NCI-H226 (cell line): ENCODE measurements around the gene GFY.
"Not testable (repeated sequence)": the region's sequence is repeated elsewhere in the genome, so short reads cannot be mapped to it uniquely, and the experiment has no call there.

Source experiments
- DNase-seq: peaks from one replicate; pipeline ENCODE4 v3.0.0-alpha.2; 2015

The GFY gene

DNA sequence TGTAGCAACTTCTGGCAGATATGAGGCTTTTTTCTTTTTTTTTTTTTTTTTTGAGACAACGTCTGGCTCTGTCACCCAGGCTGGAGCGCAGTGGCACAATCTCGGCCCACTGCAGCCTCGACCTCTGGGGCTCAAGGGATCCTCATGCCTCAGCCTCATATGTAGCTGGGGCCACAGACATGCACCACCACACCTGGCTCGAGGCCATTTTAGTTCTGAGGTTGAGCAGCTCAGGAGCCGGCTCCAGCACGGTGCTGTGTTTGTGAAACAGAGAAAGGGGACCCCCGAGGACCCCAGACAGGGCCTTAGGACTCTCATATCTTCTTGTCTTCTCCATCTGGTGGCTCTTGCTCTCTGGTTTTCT, 45.4 kb downstream of the GFY start:
- no peak for DNase-seq

DNA sequence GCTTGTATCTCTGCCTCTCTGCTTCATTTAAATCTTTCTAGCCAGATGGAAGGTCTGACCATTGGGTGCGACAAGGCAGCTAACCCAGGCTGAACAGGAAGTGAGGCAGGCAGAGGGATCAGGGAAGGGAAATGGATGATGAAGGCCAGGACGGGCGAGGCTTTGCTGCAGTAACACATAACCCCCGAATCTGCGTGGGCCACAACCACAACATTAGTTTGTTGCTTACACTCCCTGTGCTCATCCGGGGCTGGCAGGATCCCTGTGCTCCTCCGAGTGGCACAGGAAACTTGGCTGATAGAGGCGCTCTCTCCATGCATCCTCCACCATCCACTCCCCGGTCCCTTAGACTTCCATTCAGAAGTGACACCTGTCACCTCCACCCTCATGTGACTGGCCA, 47.7 kb downstream of the GFY start:
- no peak for DNase-seq

GRCh38 chr19:49473501-49473867, 48.3 kb downstream of the GFY start:
- DNase-seq = not testable (repeated sequence)

DNA sequence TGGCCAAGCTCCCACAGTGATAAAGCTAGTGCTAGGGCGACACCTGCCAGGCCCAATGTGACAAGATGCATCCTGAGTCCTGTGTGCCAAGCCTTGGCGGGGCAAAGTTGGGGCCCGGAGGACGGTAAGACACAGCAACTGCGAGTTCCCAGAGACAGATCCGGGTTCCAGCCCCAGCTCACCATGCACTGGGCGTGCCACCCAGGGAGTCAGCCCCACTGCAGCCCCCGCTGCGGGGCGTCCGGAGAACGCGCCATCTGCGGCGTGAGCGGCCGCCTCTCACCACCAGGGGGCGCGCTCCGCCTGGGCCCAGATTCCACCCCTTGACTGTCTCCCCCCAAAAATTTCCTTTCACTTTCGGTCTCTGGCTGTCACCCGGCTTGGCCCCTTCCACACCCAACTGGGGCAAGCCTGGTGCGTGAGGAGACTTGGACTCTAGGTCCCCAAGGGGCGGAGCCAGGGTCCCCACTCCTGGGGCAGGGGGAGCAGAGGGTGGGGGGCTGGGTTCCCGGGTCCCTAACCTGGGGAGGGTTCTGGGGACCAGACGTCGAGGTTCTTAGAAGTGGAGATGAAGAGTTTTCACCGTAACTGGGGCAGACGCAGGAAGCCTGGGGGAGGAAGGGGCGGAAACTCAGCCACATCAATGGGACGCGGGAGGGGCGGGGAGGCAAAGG, 48.8 kb downstream of the GFY start, which contains the start of gene FLT3LG:
Gene FLT3LG, plus strand, starts transcription at position 348 of the 674 bp plus-strand sequence. CDS start 425 bp downstream, outside the sequence.
- peak; percentile 48 for DNase-seq

DNA sequence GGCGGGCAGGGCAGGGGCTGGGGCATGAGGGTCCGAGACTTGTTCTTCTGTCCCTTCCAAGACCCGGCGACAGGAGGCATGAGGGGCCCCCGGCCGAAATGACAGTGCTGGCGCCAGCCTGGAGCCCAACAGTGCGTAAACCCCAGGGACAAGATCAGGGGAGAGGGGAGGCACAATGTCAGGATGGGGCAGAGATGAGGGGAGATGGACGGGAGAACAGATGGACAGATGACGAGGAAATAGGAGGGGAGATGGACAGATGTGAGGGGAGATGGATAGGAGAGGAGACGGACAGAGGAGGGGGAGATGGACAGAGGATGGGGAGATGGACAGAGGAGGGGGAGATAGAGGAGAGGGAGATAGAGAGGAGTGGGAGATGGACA, 49.3 kb downstream of the GFY start:
- no peak for DNase-seq

GRCh38 chr19:49475191-49475917, 50.2 kb downstream of the GFY start:
- DNase-seq = no peak

GRCh38 chr19:49475995-49476880, 51.0 kb downstream of the GFY start:
- no peak for DNase-seq
